SK-N-SH (cell line): ENCODE results near the gene MRPL51. TPM values are rescaled to one million over a fixed set of nuclear protein-coding genes. Genes with fewer than 3 reads are reported as not detected.

Experiments
- CTCF ChIA-PET: fragments of 300-600, 350-600 bp; formaldehyde crosslinking; extraction: SDS; loops from one replicate; lab custom pipeline; 2021; lab: Yijun Ruan, JAX
- POLR2A ChIA-PET: fragments of 350-600 bp; sonication (Branson Sonifier 250); formaldehyde crosslinking; extraction: SDS; loops from one replicate; lab custom pipeline; 2020; ENCODE audit warnings: antibody characterized with exemption, inconsistent platforms; lab: Yijun Ruan, JAX
- DNase-seq: peaks from one replicate; pipeline ENCODE4 v3.0.0; 2012
- H2AFZ ChIP-seq: fragments of 200-600 bp; sonication (generic); 2 replicates; pipeline ENCODE4 v1.8.1; 2016; ENCODE audit warnings: antibody characterized with exemption, mild to moderate bottlenecking, low read depth
- H3F3A ChIP-seq: fragments of 200-600 bp; sonication (generic); replicated peaks from 2 replicates; pipeline ENCODE3; 2016; ENCODE audit warnings: antibody characterized with exemption, mild to moderate bottlenecking; ENCODE audit not compliant: insufficient read depth
- H3K27ac ChIP-seq, 2 experiments: fragments of 200-500 bp in 1 of 2; fragments of 200-600 bp in 1 of 2; sonication (Bioruptor generic) in 1 of 2; sonication (generic), shearing (Covaris generic) in 1 of 2; 2 replicates each; pipeline versions ENCODE4 v1.5.1 to v1.6.1; 2014 to 2016; ENCODE audit warnings: low read depth in 2 of 2, inconsistent platforms in 1 of 2, low read length in 1 of 2, mild to moderate bottlenecking in 1 of 2, mixed read lengths in 1 of 2
- H3K27me3 ChIP-seq: fragments of 200-600 bp; sonication (generic), shearing (Covaris generic); 2 replicates; pipeline ENCODE4 v1.6.1; 2016; ENCODE audit warnings: mixed run types; ENCODE audit not compliant: insufficient read depth
- H3K36me3 ChIP-seq, 2 experiments: fragments of 200-500 bp in 1 of 2; fragments of 200-600 bp in 1 of 2; sonication (Bioruptor generic) in 1 of 2; sonication (generic) in 1 of 2; replicated peaks in 1 of 2; 2 replicates each; pipeline versions ENCODE3 to v1.5.1; 2014 to 2016; ENCODE audit warnings: low read length in 1 of 2, mild to moderate bottlenecking in 1 of 2; ENCODE audit not compliant: insufficient read depth in 2 of 2, control insufficient read depth in 1 of 2
- H3K4me1 ChIP-seq, 2 experiments: fragments of 200-500 bp in 1 of 2; fragments of 200-600 bp in 1 of 2; sonication (Bioruptor generic) in 1 of 2; sonication (generic), shearing (Covaris generic) in 1 of 2; 2 replicates each; pipeline versions ENCODE4 v1.5.1 to v1.6.1; 2014 to 2016; ENCODE audit warnings: low read depth in 1 of 2, low read length in 1 of 2, mixed run types in 1 of 2; ENCODE audit not compliant: insufficient read depth in 2 of 2, control insufficient read depth in 1 of 2
- H3K4me2 ChIP-seq: fragments of 200-600 bp; sonication (generic), shearing (Covaris generic); 2 replicates; pipeline ENCODE4 v1.6.1; 2017; ENCODE audit warnings: mixed run types
- H3K4me3 ChIP-seq, 2 experiments: fragments of 200-500 bp in 1 of 2; fragments of 200-600 bp in 1 of 2; sonication (Bioruptor generic) in 1 of 2; sonication (generic), shearing (Covaris generic) in 1 of 2; 2 replicates each; pipeline versions ENCODE4 v1.5.1 to v1.8.1; 2014 to 2016; ENCODE audit warnings: low read depth in 2 of 2, inconsistent platforms in 1 of 2, low read length in 1 of 2, mild to moderate bottlenecking in 1 of 2, mixed read lengths in 1 of 2, moderate library complexity in 1 of 2
- H3K79me2 ChIP-seq: fragments of 200-600 bp; sonication (generic); 2 replicates; pipeline ENCODE4 v1.8.1; 2017; ENCODE audit warnings: mild to moderate bottlenecking; ENCODE audit not compliant: insufficient read depth
- H3K9ac ChIP-seq: fragments of 200-600 bp; sonication (generic); 2 replicates; pipeline ENCODE4 v1.6.1; 2017; ENCODE audit warnings: mixed run types
- H3K9me2 ChIP-seq: fragments of 200-600 bp; sonication (generic); 2 replicates; pipeline ENCODE4 v1.6.1; 2017; ENCODE audit warnings: mixed run types
- H3K9me3 ChIP-seq: fragments of 200-600 bp; sonication (generic); 2 replicates; pipeline ENCODE4 v1.6.1; 2017; ENCODE audit warnings: mixed run types, mild to moderate bottlenecking, moderate library complexity
- H4K20me1 ChIP-seq: fragments of 200-600 bp; sonication (generic); 2 replicates; pipeline ENCODE4 v1.6.1; 2017; ENCODE audit warnings: mild to moderate bottlenecking, mixed run types; ENCODE audit not compliant: insufficient read depth
- FOXJ3 ChIP-seq: sonication (generic); formaldehyde crosslinking; IDR thresholded peaks from 2 replicates; pipeline ENCODE4 v1.5.1; 2020; ENCODE audit warnings: mild to moderate bottlenecking, missing genetic modification reagents
- GABPA ChIP-seq: IDR thresholded peaks from 2 replicates; pipeline ENCODE4 v1.4.0; 2012; ENCODE audit warnings: low read depth, mild to moderate bottlenecking
- GATA2 ChIP-seq: sonication (generic); formaldehyde crosslinking; IDR thresholded peaks from 2 replicates; pipeline ENCODE4 v1.5.0; 2020; ENCODE audit warnings: mild to moderate bottlenecking, missing genetic modification reagents
- MEF2A ChIP-seq: IDR thresholded peaks from 2 replicates; pipeline ENCODE4 v1.4.0; 2012; ENCODE audit warnings: low read depth, borderline replicate concordance
- MXI1 ChIP-seq: IDR thresholded peaks from 2 replicates; pipeline ENCODE4 v1.6.1; 2012; ENCODE audit warnings: mild to moderate bottlenecking, low read depth, low read length, improper control_type of control experiment
- NFIC ChIP-seq: IDR thresholded peaks from 2 replicates; pipeline ENCODE4 v1.4.0; 2012; ENCODE audit warnings: borderline replicate concordance
- NRF1 ChIP-seq: IDR thresholded peaks from 2 replicates; pipeline ENCODE4 v1.6.1; 2012; ENCODE audit warnings: low read depth, mild to moderate bottlenecking, low read length
- RXRA ChIP-seq: IDR thresholded peaks from 2 replicates; pipeline ENCODE4 v1.4.0; 2012; ENCODE audit warnings: low read depth, mild to moderate bottlenecking, borderline replicate concordance
- SMC3 ChIP-seq: IDR thresholded peaks from 2 replicates; pipeline ENCODE4 v1.6.1; 2012; ENCODE audit warnings: low read depth, low read length, improper control_type of control experiment
- TCF12 ChIP-seq: IDR thresholded peaks from 2 replicates; pipeline ENCODE4 v1.4.0; 2012
- USF2 ChIP-seq: fragments of 150-350 bp; IDR thresholded peaks from 2 replicates; pipeline ENCODE4 v1.6.1; 2017; ENCODE audit warnings: antibody characterized with exemption, low read length, low read depth, borderline replicate concordance
- ZBTB33 ChIP-seq: IDR thresholded peaks from 2 replicates; pipeline ENCODE4 v1.4.0; 2012; ENCODE audit warnings: low read depth, borderline replicate concordance
- WGBS: methylation state at CpG from one replicate; pipeline ENCODE4 v1.1.6; 2017; ENCODE audit warnings: low lambda C conversion rate; 5-methylcytosine and 5-hydroxymethylcytosine counted together
- polyA plus RNA-seq, 3 experiments: library from polyadenylated mRNA; depleted of rRNA; stranded (reverse); fragments of >200 nt; gene quantifications; 2 replicates each; pipeline ENCODE4 v1.2.3, GENCODE V29; 2012
- TF ChIP-seq, protein P1 (sequence below): IDR thresholded peaks from 2 replicates; pipeline ENCODE4; 2012
- TF ChIP-seq, protein P2 (sequence below): fragments of 200-600 bp; sonication (generic); IDR thresholded peaks from 2 replicates; pipeline ENCODE4 v1.6.1; 2017; ENCODE audit warnings: antibody characterized with exemption, mild to moderate bottlenecking, moderate library complexity
- TF ChIP-seq, protein P3 (sequence below): fragments of 150-350 bp; IDR thresholded peaks from 2 replicates; pipeline ENCODE4 v1.6.1; 2016; ENCODE audit warnings: mild to moderate bottlenecking, low read depth, low read length
- TF ChIP-seq, protein P4 (sequence below): IDR thresholded peaks from 2 replicates; pipeline ENCODE4 v1.4.0; 2012; ENCODE audit warnings: low read depth

The MRPL51 gene
- polyA plus RNA-seq, 1 of the 3 experiments (the other 2 are of a cell fraction) = 189 TPM

- H3K4me2 ChIP-seq = no peak overlapping the region
- H3K4me3 ChIP-seq = no peak overlapping the region
- H3F3A ChIP-seq = no peaks in the 10 kb centered on the region
- TF ChIP-seq FOXJ3 (CRISPR knock-in tag) (no peak), NRF1 (no peak), SMC3 (no peak), ZBTB33 (no peak), GATA2 (no peak), TCF12 (no peak), MEF2A (no peak), USF2 (no peak), GABPA (no peak), NFIC (no peak), RXRA (no peak), MXI1 (no peak)
- TF ChIP-seq, protein P1, sequence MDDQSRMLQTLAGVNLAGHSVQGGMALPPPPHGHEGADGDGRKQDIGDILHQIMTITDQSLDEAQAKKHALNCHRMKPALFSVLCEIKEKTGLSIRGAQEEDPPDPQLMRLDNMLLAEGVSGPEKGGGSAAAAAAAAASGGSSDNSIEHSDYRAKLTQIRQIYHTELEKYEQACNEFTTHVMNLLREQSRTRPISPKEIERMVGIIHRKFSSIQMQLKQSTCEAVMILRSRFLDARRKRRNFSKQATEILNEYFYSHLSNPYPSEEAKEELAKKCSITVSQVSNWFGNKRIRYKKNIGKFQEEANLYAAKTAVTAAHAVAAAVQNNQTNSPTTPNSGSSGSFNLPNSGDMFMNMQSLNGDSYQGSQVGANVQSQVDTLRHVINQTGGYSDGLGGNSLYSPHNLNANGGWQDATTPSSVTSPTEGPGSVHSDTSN = no peak
- TF ChIP-seq, protein P2, sequence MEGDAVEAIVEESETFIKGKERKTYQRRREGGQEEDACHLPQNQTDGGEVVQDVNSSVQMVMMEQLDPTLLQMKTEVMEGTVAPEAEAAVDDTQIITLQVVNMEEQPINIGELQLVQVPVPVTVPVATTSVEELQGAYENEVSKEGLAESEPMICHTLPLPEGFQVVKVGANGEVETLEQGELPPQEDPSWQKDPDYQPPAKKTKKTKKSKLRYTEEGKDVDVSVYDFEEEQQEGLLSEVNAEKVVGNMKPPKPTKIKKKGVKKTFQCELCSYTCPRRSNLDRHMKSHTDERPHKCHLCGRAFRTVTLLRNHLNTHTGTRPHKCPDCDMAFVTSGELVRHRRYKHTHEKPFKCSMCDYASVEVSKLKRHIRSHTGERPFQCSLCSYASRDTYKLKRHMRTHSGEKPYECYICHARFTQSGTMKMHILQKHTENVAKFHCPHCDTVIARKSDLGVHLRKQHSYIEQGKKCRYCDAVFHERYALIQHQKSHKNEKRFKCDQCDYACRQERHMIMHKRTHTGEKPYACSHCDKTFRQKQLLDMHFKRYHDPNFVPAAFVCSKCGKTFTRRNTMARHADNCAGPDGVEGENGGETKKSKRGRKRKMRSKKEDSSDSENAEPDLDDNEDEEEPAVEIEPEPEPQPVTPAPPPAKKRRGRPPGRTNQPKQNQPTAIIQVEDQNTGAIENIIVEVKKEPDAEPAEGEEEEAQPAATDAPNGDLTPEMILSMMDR = no peak
- TF ChIP-seq, protein P3, sequence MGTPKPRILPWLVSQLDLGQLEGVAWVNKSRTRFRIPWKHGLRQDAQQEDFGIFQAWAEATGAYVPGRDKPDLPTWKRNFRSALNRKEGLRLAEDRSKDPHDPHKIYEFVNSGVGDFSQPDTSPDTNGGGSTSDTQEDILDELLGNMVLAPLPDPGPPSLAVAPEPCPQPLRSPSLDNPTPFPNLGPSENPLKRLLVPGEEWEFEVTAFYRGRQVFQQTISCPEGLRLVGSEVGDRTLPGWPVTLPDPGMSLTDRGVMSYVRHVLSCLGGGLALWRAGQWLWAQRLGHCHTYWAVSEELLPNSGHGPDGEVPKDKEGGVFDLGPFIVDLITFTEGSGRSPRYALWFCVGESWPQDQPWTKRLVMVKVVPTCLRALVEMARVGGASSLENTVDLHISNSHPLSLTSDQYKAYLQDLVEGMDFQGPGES = no peak
- TF ChIP-seq, protein P4, sequence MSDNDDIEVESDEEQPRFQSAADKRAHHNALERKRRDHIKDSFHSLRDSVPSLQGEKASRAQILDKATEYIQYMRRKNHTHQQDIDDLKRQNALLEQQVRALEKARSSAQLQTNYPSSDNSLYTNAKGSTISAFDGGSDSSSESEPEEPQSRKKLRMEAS = no peak
- DNase-seq = no peak
- H3K9me2 ChIP-seq = no peaks in the 10 kb centered on the region
- no peaks in the 10 kb centered on the region for H3K79me2 ChIP-seq
- no peak overlapping the region for H3K9ac ChIP-seq
- ChIA-PET POLR2A (interaction anchor here (1.7 kb wide), 1 partner anchor 9 kb away, joined by 4 read pairs; the partner anchor contains the start of gene TAPBPL), CTCF (interaction anchor here (1.1 to 2.5 kb wide), 5 partner anchors 15 to 455 kb away, joined by 3 to 14 read pairs (median 3); no protein-coding TSS in a partner anchor)
- H3K27me3 ChIP-seq = no peaks in the 10 kb centered on the region
- H3K36me3 ChIP-seq = no peaks in the 10 kb centered on the region
- H3K27ac ChIP-seq = no peak overlapping the region
- H3K9me3 ChIP-seq = no peaks in the 10 kb centered on the region
- no peak overlapping the region for H2AFZ ChIP-seq
- 78% methylated on average over 7 of the region's 9 CpGs for WGBS
- no peaks in the 10 kb centered on the region for H4K20me1 ChIP-seq
- no peaks in the 10 kb centered on the region for H3K4me1 ChIP-seq
Measured at GRCh38 chr12:6443361-6443983, 49.6 kb downstream of the MRPL51 start.
